Stimulated activated CD4-positive, alpha-beta T cell treated with anti-CD3 and anti-CD28 coated beads, TNF-alpha, amount 100 ng/mL, for 24 hours (primary cell): ENCODE measurements around the gene ZBTB20.

Experiments
- DNase-seq, 3 experiments: peaks; one replicate each; pipeline ENCODE4 v3.0.0-alpha.2; 2020; ENCODE audit warnings: low read depth in 3 of 3

Gene ZBTB20

GRCh38 chr3:115021061-115021460 lies 126.0 kb downstream of the ZBTB20 start:
- DNase-seq: no peak

DNA sequence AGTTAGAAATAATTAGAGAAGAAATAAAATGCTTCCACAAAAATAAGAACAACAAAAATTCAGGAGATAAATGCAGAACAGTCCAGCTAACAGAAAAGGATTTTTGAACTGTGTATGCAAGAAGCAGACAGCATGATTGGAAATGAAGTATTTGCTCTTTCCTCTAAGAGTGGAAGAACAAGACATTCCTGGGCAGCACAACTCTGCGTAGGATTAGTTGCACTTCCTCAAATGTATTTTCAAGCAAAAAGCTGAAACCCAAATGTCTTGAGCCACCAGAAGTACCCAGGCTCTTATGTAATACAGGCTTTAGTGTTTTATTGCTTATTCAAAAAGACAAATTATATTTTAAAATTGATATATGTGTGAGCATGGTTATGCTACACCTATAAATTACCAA lies 127.2 kb downstream of the ZBTB20 start:
- no peak for DNase-seq

- no peak for DNase-seq
Measured at GRCh38 chr3:115018694-115019093, 128.4 kb downstream of the ZBTB20 start.

GRCh38 chr3:115007966-115008365 lies 139.1 kb downstream of the ZBTB20 start:
- no peak for DNase-seq

DNA sequence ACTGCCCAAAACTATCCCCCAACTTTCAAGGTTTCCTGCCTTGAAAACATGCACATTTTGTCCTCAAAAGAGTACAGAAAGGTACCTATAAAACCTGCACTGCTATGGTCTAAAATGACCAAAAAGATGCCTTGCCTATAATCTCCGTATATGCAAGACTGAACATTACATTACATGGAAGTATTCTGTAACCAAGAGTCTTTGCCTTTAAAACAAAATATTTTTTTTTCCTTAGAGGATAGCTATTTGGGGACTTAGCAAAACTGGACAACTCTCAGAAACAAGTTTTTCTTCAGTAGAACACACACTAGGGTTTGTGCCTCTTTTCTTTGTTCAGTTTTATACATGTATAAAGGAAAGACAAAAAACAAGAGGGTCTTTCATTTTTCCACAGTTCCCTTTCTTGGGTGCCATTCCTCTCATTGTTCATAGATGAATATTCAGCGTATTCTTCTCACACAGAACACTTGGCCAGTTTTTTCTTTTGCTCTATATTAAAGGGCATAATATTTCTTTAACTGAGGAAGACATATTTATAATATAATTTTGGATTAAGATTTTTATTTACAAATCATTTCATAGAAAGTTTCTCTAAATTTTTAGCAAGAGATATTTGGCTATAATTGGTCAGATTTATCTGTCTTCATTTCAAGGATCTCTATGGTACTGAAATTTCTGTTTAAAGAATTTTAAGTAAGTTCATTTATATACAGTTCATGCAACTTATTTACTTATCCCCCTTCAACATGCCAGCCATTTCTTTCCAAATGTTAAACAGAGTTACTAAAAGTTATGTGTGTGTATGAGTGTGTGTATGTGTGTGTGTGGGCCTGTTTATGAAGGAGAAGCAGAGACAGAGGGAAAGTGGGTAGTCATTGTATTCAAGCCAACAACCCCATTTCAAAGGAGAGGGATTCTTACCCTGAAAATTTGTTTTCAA lies 142.6 kb downstream of the ZBTB20 start:
- no peak for DNase-seq

GRCh38 chr3:114998971-114999579 lies 148.0 kb downstream of the ZBTB20 start:
- DNase-seq: no peak

GRCh38 chr3:114994554-114995341 lies 152.3 kb downstream of the ZBTB20 start:
- DNase-seq: no peak

DNA sequence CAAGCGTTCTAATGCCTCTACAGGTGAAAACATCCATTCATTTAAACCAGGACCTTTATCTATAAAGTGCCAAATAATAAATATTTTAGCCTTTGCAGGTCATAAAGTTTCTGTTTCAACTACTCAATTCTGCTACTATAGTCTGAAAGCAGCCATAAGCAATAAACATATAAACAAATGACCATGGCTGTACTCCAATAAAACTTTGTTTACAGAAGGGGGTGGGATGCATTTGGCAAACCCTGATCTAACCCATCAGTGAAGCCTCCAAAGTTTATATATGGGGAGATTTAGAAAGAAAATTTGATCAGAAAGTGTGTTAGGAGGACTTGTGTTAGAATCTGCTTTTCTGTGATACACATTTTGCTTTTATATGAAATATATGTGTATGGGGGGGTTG lies 161.3 kb downstream of the ZBTB20 start:
- no peak for DNase-seq

DNA sequence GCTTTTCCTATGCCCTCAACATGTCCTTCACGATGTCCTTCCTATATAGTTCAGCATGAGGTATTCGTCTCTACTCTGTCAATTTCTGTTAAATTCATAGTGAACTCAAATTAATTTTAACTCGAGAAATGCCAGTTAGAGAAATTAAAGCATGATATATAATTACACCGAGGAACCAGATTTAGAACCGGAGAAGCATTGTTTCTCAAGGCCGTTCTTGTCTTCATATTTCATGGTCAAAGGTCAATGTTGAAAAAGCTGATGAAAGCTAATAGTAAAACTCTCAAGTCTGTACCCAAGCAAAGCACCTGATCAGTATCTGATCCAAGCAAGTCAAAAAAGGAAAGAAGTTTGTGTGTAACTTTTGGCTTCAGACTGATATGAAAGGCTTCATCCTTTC lies 163.8 kb downstream of the ZBTB20 start:
- no peak for DNase-seq

DNA sequence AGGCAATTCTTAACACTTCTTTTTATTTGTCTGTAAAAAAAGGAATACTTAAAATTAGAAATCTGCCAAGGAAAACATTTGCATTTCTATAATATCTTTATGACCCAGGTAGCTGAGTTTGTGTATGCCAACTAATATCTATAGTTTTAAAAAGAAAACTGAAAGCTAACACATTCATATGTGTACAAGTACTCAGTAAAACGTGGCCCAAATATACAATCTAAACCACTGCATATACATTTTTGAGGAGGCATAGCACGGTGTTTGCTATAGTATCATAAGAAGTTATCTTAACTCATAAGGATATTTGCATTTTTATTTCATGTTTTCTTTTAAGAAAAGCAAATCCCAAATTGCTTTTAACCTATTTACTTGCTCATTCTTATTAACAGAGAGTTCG lies 172.7 kb downstream of the ZBTB20 start:
- DNase-seq: no peak

DNA sequence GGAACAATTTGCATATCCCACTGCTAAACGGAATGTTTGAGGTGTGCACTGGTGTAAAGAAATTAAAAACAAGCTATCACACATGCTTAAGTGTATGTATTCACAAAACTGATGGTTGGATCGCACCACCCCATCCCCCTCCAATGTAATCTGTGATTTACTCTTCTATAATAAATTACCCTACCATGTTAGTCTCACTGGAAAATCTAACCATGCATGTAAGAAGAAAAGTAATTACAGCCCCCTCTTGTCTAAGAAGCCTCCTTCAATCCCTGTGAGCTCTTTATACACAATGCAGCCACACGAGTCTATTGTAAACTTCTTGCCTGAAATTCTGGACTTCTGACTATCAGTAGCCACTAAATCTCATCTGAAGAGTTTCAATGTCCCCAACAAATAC lies 173.6 kb downstream of the ZBTB20 start:
- no peak for DNase-seq

DNA sequence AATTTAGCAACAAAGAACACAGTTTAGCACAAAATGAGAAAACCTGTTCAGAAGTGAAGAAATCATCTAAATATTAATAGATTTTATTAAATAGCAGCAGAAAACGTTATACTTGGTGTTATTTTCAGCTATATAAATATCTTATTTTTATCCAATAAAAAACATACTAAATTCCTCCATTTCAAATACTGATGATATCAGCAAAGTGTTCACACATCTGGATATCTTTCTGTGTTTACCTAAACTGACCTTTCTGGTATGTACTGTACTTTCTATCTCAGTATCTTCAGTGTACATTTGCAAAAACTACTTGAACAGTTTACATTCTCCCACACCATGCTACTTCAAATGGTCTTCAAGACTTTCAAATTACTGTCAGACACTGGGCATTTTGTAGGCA lies 179.9 kb downstream of the ZBTB20 start:
- no peak for DNase-seq

- DNase-seq: no peak
Measured at GRCh38 chr3:114962189-114962588, 184.9 kb downstream of the ZBTB20 start.

- no peak for DNase-seq
Measured at GRCh38 chr3:114958930-114959329, 188.2 kb downstream of the ZBTB20 start.

DNA sequence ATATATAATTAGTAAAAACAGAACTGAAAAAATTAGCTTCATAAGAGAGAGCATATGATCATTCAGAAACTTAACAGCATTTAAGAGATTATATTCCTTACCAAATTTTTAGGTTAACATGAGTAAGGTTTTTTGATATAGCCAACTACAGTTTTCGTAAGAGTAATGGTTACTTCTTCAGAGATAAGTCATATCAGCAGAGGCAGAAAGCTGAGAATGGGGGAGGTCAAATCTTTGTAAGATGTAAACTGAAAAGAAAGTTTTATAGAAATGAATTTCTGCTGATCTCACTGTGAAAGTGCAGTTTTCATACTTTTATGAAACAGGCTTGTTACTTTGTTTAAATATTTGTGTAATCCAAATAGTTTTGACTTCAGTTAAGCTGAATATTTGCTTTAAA lies 193.3 kb downstream of the ZBTB20 start:
- no peak for DNase-seq

- DNase-seq: no peak
Measured at GRCh38 chr3:114953215-114953799, 193.8 kb downstream of the ZBTB20 start.

GRCh38 chr3:114942773-114943172 lies 204.3 kb downstream of the ZBTB20 start:
- DNase-seq: no peak

GRCh38 chr3:114941626-114942309 lies 205.3 kb downstream of the ZBTB20 start:
- DNase-seq: no peak

DNA sequence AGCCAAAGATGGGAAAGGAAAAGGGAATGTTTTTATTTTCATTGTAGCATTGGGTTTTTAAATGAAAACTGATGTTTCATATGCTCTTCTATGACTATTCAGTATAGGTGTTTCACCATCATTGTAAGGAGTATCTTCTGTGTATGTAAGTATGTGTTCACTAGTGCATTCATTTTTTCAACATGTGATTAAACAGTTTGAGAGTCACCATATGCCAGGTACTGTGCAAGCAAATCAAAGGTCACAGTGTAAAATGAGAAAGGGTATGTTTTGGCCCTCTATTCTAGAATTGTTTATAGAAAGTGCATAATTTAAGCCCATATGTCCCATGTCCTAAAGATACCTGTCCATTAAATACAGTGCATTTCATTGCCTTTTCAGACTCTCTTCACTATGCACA lies 207.2 kb downstream of the ZBTB20 start:
- no peak for DNase-seq

- no peak for DNase-seq
Measured at GRCh38 chr3:114933407-114933806, 213.7 kb downstream of the ZBTB20 start.

- no peak for DNase-seq
Measured at GRCh38 chr3:114929971-114930732, 216.9 kb downstream of the ZBTB20 start.
